Neural cell (in vitro differentiated cells): ENCODE results near the gene C19orf44. TPM values are rescaled to one million over a fixed set of nuclear protein-coding genes. Genes with fewer than 3 reads are reported as not detected.

Experiments used
- H2AFZ ChIP-seq: fragments of 200-600, 300-800 bp; sonication (generic), shearing (Covaris generic); 2 replicates; pipeline ENCODE4 v1.6.0; 2014; ENCODE audit warnings: low read depth, mild to moderate bottlenecking, antibody characterized with exemption, low read length, moderate library complexity
- H3F3A ChIP-seq: fragments of 200-600 bp; shearing (Covaris generic); 2 replicates; pipeline ENCODE4 v1.6.1; 2016; ENCODE audit warnings: mild to moderate bottlenecking, moderate library complexity, mixed read lengths, antibody characterized with exemption, low read length; ENCODE audit not compliant: insufficient read depth, poor library complexity, severe bottlenecking
- H3K27ac ChIP-seq: fragments of 200-600, 300-800 bp; sonication (generic), shearing (Covaris generic); 2 replicates; pipeline ENCODE4 v1.5.1; 2014; ENCODE audit warnings: mild to moderate bottlenecking, low read length, moderate library complexity
- H3K27me3 ChIP-seq: fragments of 300-800, 200-600 bp; sonication (generic), shearing (Covaris generic); 2 replicates; pipeline ENCODE4 v1.6.0; 2014; ENCODE audit warnings: mild to moderate bottlenecking, low read depth, low read length, moderate library complexity; ENCODE audit not compliant: insufficient read depth
- H3K36me3 ChIP-seq: fragments of 300-800, 200-600 bp; sonication (generic), shearing (Covaris generic); 2 replicates; pipeline ENCODE4 v1.5.1; 2014; ENCODE audit warnings: mild to moderate bottlenecking, antibody characterized with exemption, low read length, moderate library complexity; ENCODE audit not compliant: insufficient read depth
- H3K4me2 ChIP-seq: fragments of 300-800, 200-600 bp; sonication (generic), shearing (Covaris generic); 2 replicates; pipeline ENCODE4 v1.6.0; 2014; ENCODE audit warnings: mild to moderate bottlenecking, low read length
- H3K4me3 ChIP-seq: fragments of 300-800, 200-600 bp; sonication (generic), shearing (Covaris generic); 2 replicates; pipeline ENCODE4 v1.5.1; 2014; ENCODE audit warnings: mild to moderate bottlenecking, low read length, moderate library complexity
- H3K79me2 ChIP-seq: fragments of 200-600 bp; shearing (Covaris generic); replicated peaks from 2 replicates; pipeline ENCODE4 v1.6.0; 2014; ENCODE audit warnings: mild to moderate bottlenecking, low read length, moderate library complexity; ENCODE audit not compliant: insufficient read depth
- H3K9ac ChIP-seq: fragments of 300-800, 200-600 bp; sonication (generic), shearing (Covaris generic); 2 replicates; pipeline ENCODE4 v1.6.1; 2016; ENCODE audit warnings: mild to moderate bottlenecking, low read length, mixed read lengths
- H3K9me2 ChIP-seq: fragments of 200-600 bp; shearing (Covaris generic); 2 replicates; pipeline ENCODE4 v1.6.1; 2016; ENCODE audit warnings: mild to moderate bottlenecking, low read length, mixed read lengths; ENCODE audit not compliant: insufficient read depth
- H3K9me3 ChIP-seq: fragments of 200-600, 300-800 bp; sonication (generic), shearing (Covaris generic); 2 replicates; pipeline ENCODE4 v1.6.1; 2016; ENCODE audit warnings: mild to moderate bottlenecking, mixed run types, low read length, moderate library complexity, mixed read lengths
- H4K20me1 ChIP-seq: fragments of 200-600 bp; shearing (Covaris generic); 2 replicates; pipeline ENCODE4 v1.6.1; 2016; ENCODE audit warnings: mild to moderate bottlenecking, mixed run types; ENCODE audit not compliant: insufficient read depth
- CTCF ChIP-seq: fragments of 450-650 bp; IDR thresholded peaks from 2 replicates; pipeline ENCODE4 v1.5.1; 2014; ENCODE audit warnings: antibody characterized with exemption, mild to moderate bottlenecking, moderate library complexity; ENCODE audit not compliant: poor library complexity, severe bottlenecking
- EP300 ChIP-seq: fragments of 450-650 bp; conservative IDR thresholded peaks from 2 replicates; pipeline ENCODE4 v1.6.1; 2014; ENCODE audit warnings: antibody characterized with exemption, mild to moderate bottlenecking, moderate library complexity; ENCODE audit not compliant: poor library complexity, severe bottlenecking
- EZH2 ChIP-seq: fragments of 200-600, 300-800 bp; shearing (Covaris generic), sonication (generic); IDR thresholded peaks from 2 replicates; pipeline ENCODE4 v1.6.1; 2014; ENCODE audit warnings: antibody characterized with exemption, low read length, borderline replicate concordance, mild to moderate bottlenecking; ENCODE audit not compliant: insufficient read depth, poor library complexity, severe bottlenecking
- MXI1 ChIP-seq: fragments of 450-650 bp; conservative IDR thresholded peaks from 2 replicates; pipeline ENCODE4 v1.6.1; 2014; ENCODE audit warnings: antibody characterized with exemption, mild to moderate bottlenecking; ENCODE audit not compliant: poor library complexity, severe bottlenecking
- POLR2AphosphoS5 ChIP-seq: IDR thresholded peaks from 2 replicates; pipeline ENCODE4 v1.6.1; 2012
- RAD21 ChIP-seq: fragments of 450-650 bp; conservative IDR thresholded peaks from 2 replicates; pipeline ENCODE4 v1.6.1; 2014; ENCODE audit warnings: antibody characterized with exemption, mild to moderate bottlenecking, moderate library complexity
- REST ChIP-seq: IDR thresholded peaks from 2 replicates; pipeline ENCODE4 v1.6.1; 2012; ENCODE audit warnings: borderline replicate concordance
- SMC3 ChIP-seq: fragments of 450-650 bp; conservative IDR thresholded peaks from 2 replicates; pipeline ENCODE4 v1.6.1; 2014; ENCODE audit warnings: antibody characterized with exemption, mild to moderate bottlenecking, moderate library complexity; ENCODE audit not compliant: poor library complexity
- TAF1 ChIP-seq: IDR thresholded peaks from 2 replicates; pipeline ENCODE4 v1.6.1; 2012; ENCODE audit warnings: low read depth
- polyA plus RNA-seq: library from polyadenylated mRNA; depleted of rRNA; stranded (reverse); fragments of >200 nt; gene quantifications from 2 replicates; pipeline ENCODE4 v1.2.3, GENCODE V29; 2014

Gene C19orf44
- polyA plus RNA-seq, 1 donor from 2014 or later = 9.9 TPM

GRCh38 chr19:16457195-16457953, 38.8 kb upstream of the C19orf44 start:
- no peak overlapping the region for H3K4me3 ChIP-seq
- peaks cover 50% of the 10 kb centered on the region for H3K79me2 ChIP-seq
- H3K9me2 ChIP-seq = no peaks in the 10 kb centered on the region
- H3K9me3 ChIP-seq = no peaks in the 10 kb centered on the region
- H3K36me3 ChIP-seq = no peaks in the 10 kb centered on the region
- H3K4me2 ChIP-seq = no peak overlapping the region
- H3F3A ChIP-seq = no peaks in the 10 kb centered on the region
- no peak overlapping the region for H3K27ac ChIP-seq
- H3K9ac ChIP-seq = no peak overlapping the region
- no peaks in the 10 kb centered on the region for H3K27me3 ChIP-seq
- no peak overlapping the region for H2AFZ ChIP-seq
- H4K20me1 ChIP-seq = peaks cover 33% of the 10 kb centered on the region
- TF ChIP-seq REST = no peak
- TF ChIP-seq CTCF = no peak
- no peak for TF ChIP-seq TAF1
- TF ChIP-seq POLR2AphosphoS5 = no peak
- no peak for TF ChIP-seq MXI1
- no peak for TF ChIP-seq EZH2
- no peak for TF ChIP-seq RAD21
- no peak for TF ChIP-seq SMC3
- TF ChIP-seq EP300 = no peak

- Histone ChIP-seq H3K9ac (no peak overlapping the region), H3K4me3 (no peak overlapping the region), H3F3A (no peaks in the 10 kb centered on the region), H3K79me2 (peaks cover 53% of the 10 kb centered on the region), H3K4me2 (no peak overlapping the region), H3K9me2 (no peaks in the 10 kb centered on the region), H3K36me3 (no peaks in the 10 kb centered on the region), H3K9me3 (no peaks in the 10 kb centered on the region), H3K27me3 (no peaks in the 10 kb centered on the region), H4K20me1 (peaks cover 33% of the 10 kb centered on the region), H2AFZ (no peak overlapping the region), H3K27ac (no peak overlapping the region)
- TF ChIP-seq EP300 (no peak), REST (no peak), MXI1 (no peak)
Measured at GRCh38 chr19:16457954-16458331, 38.3 kb upstream of the C19orf44 start.
